Mucosa of rectum (tissue), 2 donors: ENCODE measurements around the gene ATXN1.

ENCODE experiments used
- H3K27ac ChIP-seq, 2 donors: one replicate each; pipeline ENCODE4 v1.7.0; 2013; ENCODE audit warnings: inconsistent platforms in 2 of 2, low read depth in 2 of 2, low read length in 2 of 2
- H3K27me3 ChIP-seq, 2 donors: one replicate each; pipeline ENCODE4 v1.7.0; 2013; ENCODE audit warnings: low read length in 2 of 2; ENCODE audit not compliant: control insufficient read depth in 2 of 2, insufficient read depth in 2 of 2
- H3K36me3 ChIP-seq, 2 donors: one replicate each; pipeline ENCODE4 v1.7.0; 2013; ENCODE audit warnings: low read length in 2 of 2; ENCODE audit not compliant: control insufficient read depth in 2 of 2, insufficient read depth in 2 of 2
- H3K4me1 ChIP-seq, 2 donors: one replicate each; pipeline ENCODE4 v1.7.0; 2013; ENCODE audit warnings: low read length in 2 of 2, mild to moderate bottlenecking in 1 of 2; ENCODE audit not compliant: control insufficient read depth in 2 of 2, insufficient read depth in 2 of 2
- H3K4me3 ChIP-seq, 2 donors: one replicate each; pipeline ENCODE4 v1.7.0; 2013; ENCODE audit warnings: low read length in 2 of 2
- H3K9ac ChIP-seq, 2 donors: one replicate each; pipeline ENCODE4 v1.7.0; 2013; ENCODE audit warnings: low read length in 2 of 2, low read depth in 1 of 2, mild to moderate bottlenecking in 1 of 2
- H3K9me3 ChIP-seq, 2 donors: one replicate each; pipeline ENCODE4 v1.7.0; 2013; ENCODE audit warnings: low read length in 2 of 2; ENCODE audit not compliant: control insufficient read depth in 2 of 2
- donor health status: healthy.
- donor health status: Normal muscosa, but diverticular disease.

The ATXN1 gene

DNA sequence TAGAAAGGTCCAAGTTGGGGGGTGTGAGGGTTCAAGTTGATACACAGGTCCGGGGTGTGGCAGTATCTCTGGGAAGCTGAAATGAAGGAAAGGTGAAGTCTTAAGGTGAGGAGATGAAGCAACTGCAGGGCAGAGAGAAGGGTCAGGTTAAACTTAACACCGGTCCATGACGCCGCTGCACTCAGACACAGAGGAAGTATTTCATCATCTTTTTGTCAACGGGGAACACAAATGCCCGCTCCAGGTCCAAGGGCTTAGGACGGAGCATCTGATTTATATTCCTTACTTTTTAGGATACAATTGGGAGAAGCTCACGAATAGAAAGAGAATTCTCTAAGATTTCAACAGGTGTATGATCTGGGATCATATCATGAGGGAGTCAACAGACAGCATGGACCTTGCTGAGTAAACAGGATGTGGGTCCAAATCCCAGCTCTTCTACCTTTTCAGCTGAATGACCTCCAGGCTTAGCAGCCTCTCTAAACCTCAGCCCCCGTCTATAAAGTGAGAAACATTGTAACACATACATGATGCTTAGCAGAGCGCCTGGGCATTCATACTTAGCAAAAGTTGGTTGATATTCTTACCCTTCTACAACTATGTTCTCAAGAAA lies 197.5 kb downstream of the ATXN1 start:
- no peak overlapping the region for H3K9ac ChIP-seq
- H3K27me3 ChIP-seq: no peaks in the 10 kb centered on the region
- no peak overlapping the region for H3K4me3 ChIP-seq
- no peak overlapping the region for H3K27ac ChIP-seq
- H3K36me3 ChIP-seq: no peaks in the 10 kb centered on the region
- H3K9me3 ChIP-seq: no peaks in the 10 kb centered on the region
- no peaks in the 10 kb centered on the region for H3K4me1 ChIP-seq

DNA sequence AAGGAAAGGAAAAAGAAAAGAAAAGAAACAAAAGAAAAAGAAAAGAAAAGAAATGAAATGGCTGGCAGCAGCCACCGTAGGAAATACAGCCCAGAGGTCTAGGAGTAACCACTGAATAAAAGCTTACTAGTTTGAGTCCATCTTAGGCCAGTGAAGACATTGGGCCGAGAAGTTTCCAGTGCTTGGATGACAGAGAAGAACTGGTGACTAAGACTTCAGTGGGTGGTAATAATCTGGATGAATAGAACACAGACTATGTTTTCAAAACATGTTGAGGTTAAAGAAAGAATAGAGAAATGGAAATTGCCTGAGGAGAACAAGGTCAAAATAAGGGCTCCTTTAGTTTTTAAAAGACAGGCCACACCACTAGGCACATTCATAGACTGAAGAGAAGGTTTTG lies 198.8 kb downstream of the ATXN1 start:
- no peak overlapping the region for H3K9ac ChIP-seq
- no peaks in the 10 kb centered on the region for H3K4me1 ChIP-seq
- no peak overlapping the region for H3K4me3 ChIP-seq
- H3K36me3 ChIP-seq: no peaks in the 10 kb centered on the region
- no peaks in the 10 kb centered on the region for H3K9me3 ChIP-seq
- no peaks in the 10 kb centered on the region for H3K27me3 ChIP-seq
- H3K27ac ChIP-seq: no peak overlapping the region

DNA sequence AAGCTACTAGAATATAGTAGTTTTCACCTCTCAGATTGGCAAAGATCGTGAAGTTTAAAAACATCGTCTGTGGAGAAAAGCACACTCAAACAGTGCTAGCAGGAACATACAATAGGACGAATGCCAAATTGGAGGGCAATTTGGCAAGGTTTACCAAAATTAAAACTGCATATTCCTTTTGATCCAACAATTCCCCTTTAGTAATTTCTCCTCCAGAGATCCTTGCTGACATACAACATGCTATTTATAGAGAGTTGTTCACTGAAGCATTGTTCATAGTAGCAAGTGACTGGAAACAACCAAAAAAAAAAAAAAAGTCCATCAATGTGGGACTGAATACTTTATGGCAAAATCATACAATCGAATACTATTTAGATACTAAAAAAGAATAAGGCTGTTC lies 202.2 kb downstream of the ATXN1 start:
- no peak overlapping the region for H3K27ac ChIP-seq
- no peaks in the 10 kb centered on the region for H3K9me3 ChIP-seq
- no peak overlapping the region for H3K4me3 ChIP-seq
- no peaks in the 10 kb centered on the region for H3K27me3 ChIP-seq
- H3K36me3 ChIP-seq: no peaks in the 10 kb centered on the region
- H3K4me1 ChIP-seq: no peaks in the 10 kb centered on the region
- H3K9ac ChIP-seq: no peak overlapping the region

DNA sequence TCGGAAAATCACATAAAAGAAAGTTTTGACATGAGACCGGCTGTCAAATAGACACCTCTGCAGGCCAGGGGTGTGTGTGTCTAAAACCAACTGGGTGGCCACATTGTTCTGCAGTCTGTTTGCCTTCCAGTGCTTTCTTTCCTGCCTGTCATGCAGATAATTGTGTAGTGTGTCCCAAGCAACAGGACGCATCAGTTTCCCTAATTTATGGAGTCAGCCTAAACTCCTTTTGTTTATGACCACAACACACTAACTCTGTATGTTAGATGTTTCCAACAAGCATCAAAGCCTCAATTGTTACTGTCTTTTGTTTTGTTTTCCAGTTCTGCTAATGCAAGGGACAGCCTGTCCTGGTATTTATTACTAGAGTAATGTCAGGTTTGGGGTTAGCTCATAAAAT lies 205.7 kb downstream of the ATXN1 start:
- Histone ChIP-seq H3K4me3 (no peak overlapping the region), H3K36me3 (no peaks in the 10 kb centered on the region), H3K27me3 (no peaks in the 10 kb centered on the region), H3K9ac (no peak overlapping the region), H3K4me1 (no peaks in the 10 kb centered on the region), H3K27ac (no peak overlapping the region), H3K9me3 (no peaks in the 10 kb centered on the region)

DNA sequence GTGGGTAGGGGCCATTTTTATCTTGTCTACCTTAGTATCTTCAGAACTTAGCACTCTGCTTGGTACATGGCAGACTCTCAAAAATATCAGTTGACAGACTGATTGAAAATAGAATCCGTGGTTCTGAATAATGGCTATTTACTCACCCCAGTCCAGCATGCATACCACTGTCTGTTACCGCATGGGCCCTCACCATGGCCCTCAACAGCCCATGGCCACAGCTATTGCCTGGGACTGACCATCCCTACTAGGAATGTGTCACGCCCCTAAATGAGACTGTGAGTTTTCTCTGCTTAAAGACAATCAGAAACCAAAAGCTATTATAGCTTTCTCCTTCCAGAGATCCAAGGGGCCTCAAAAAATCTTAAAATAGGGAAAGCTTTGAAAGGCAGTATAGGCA lies 207.7 kb downstream of the ATXN1 start:
- no peaks in the 10 kb centered on the region for H3K36me3 ChIP-seq
- H3K9me3 ChIP-seq: no peaks in the 10 kb centered on the region
- H3K4me1 ChIP-seq: no peaks in the 10 kb centered on the region
- H3K27ac ChIP-seq: no peak overlapping the region
- H3K9ac ChIP-seq: no peak overlapping the region
- H3K27me3 ChIP-seq: no peaks in the 10 kb centered on the region
- no peak overlapping the region for H3K4me3 ChIP-seq

DNA sequence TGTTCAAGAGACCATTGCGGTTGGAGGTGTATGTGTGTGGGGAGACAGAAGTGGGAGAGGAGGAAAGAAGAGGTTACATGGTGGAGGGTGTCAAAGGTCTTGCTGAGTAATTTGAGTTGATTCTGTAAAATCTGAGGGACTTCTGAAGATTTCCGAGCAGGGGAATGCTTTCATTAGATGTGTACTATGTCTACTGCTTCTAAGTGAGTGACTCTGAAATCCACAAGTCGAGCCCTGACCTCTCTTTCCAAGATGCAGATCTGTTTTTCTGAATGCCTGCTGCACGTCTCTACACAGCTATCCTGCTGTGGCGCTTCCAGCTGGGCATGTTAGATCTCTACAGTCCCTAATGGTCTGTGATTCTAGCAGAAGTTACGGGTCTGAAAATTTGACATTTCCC lies 209.8 kb downstream of the ATXN1 start:
- Histone ChIP-seq H3K4me1 (no peaks in the 10 kb centered on the region), H3K27ac (no peak overlapping the region), H3K4me3 (no peak overlapping the region), H3K9me3 (no peaks in the 10 kb centered on the region), H3K9ac (no peak overlapping the region), H3K36me3 (no peaks in the 10 kb centered on the region), H3K27me3 (no peaks in the 10 kb centered on the region)

DNA sequence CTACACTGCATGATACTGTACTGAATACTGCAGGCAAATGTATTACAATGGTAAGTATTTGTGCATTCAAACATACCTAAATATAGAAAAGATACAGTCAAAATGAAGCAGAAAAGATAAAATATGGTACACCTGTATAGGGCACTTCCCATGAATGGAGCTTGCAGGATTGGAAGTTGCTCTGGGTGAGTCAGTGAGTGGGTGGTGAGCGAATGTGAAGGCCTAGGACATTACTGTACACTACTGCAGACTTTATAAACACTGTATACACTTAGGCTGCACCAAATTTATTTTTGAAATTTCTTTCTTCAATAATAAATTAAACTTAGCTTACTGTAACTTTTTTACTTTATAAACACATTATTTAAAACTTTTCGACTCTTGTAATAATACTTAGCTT lies 213.1 kb downstream of the ATXN1 start:
- Histone ChIP-seq H3K27me3 (no peaks in the 10 kb centered on the region), H3K9ac (no peak overlapping the region), H3K4me1 (no peaks in the 10 kb centered on the region), H3K36me3 (peaks cover 0 to 5% of the 10 kb centered on the region in 2 donors), H3K27ac (no peak overlapping the region), H3K4me3 (no peak overlapping the region), H3K9me3 (no peaks in the 10 kb centered on the region)

DNA sequence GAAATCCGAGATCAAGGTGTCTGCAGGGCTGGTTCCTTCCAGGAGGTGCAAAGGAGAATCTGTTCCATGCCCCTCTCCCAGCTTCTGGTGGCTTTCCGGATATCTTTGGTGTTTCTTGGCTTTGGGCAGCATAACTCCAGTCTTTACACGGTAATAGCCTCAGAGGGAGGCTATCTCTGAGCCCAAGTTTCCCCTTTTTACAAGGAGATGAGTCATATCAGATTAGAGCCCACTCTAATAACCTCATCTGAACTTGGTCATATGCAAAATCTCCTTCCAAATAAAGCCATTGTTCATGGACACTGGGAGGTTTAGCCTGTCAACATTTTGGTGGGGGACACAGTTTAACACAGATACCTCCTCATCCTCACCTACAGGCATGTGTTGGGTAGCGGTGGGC lies 213.7 kb downstream of the ATXN1 start:
- no peak overlapping the region for H3K9ac ChIP-seq
- no peak overlapping the region for H3K27ac ChIP-seq
- no peak overlapping the region for H3K4me3 ChIP-seq
- no peaks in the 10 kb centered on the region for H3K27me3 ChIP-seq
- peaks cover 0 to 5% of the 10 kb centered on the region in 2 donors for H3K36me3 ChIP-seq
- H3K4me1 ChIP-seq: no peaks in the 10 kb centered on the region
- no peaks in the 10 kb centered on the region for H3K9me3 ChIP-seq

DNA sequence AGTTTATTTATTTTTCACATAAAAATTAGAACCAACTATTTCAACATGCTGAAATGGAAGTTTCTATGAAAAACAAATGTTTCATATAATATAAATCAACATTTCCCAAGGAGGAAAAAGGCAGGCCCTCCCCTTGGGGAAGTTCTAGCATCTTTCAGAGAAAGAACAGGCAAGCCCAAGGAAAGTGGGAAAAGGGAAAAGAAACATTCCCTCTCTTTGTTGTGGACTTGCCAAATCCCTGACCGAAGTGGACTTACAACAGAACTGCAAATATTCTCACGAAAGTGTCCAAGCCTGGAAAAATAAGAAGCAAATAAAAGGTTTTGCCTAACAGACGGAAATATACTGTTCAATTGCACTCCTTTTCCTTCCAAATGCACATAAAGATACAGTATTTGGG lies 214.4 kb downstream of the ATXN1 start:
- H3K4me3 ChIP-seq: no peak overlapping the region
- H3K36me3 ChIP-seq: peaks cover 0 to 5% of the 10 kb centered on the region in 2 donors
- H3K4me1 ChIP-seq: peaks cover 0 to under 1% of the 10 kb centered on the region in 2 donors
- H3K9ac ChIP-seq: no peak overlapping the region
- no peaks in the 10 kb centered on the region for H3K9me3 ChIP-seq
- H3K27me3 ChIP-seq: no peaks in the 10 kb centered on the region
- no peak overlapping the region for H3K27ac ChIP-seq

DNA sequence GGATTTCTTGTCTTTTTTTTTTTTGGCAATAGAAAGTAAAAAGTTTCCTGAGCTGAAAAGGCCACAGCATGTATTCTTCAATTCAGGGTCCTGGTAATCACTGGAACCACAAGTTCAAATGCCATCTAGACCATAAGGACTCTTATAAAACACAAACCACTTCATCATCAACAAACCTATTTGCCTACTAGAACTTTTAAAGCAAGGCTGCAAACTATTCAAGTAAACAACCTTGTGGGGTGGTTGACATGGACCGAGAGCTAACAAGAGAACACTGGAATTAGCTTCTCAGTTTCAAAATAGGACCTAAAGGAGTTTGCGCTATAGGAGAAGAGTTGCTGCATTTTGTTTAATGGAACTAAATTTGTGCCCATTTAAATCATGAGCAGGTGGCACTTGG lies 215.9 kb downstream of the ATXN1 start:
- Histone ChIP-seq H3K27me3 (no peaks in the 10 kb centered on the region), H3K4me1 (peaks cover 0 to 2% of the 10 kb centered on the region in 2 donors), H3K4me3 (no peak overlapping the region)

DNA sequence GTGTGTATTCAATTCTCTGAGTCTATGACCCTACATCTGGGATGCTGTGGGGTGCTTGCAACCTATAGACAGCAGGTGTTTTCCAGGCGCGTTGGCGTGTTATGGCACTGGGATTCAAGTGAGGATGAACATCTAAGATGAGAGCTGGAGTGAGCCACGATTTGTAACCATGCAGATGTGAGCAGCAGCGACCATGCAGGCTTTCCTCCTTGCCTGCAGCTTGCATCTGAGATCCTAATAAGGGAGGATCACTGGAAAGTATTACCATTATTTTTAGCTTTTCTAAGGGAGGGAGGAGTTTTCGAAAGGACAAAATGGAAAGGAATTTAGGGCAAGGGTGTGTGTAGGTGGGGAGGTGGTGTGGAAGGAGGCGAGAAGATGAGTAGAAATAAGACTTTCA lies 216.7 kb downstream of the ATXN1 start:
- peaks cover 0 to 2% of the 10 kb centered on the region in 2 donors for H3K4me1 ChIP-seq
- no peak overlapping the region for H3K4me3 ChIP-seq
- H3K36me3 ChIP-seq: peaks cover 0 to 5% of the 10 kb centered on the region in 2 donors
- H3K9ac ChIP-seq: no peak overlapping the region
- no peaks in the 10 kb centered on the region for H3K9me3 ChIP-seq
- H3K27me3 ChIP-seq: no peaks in the 10 kb centered on the region
- H3K27ac ChIP-seq: no peak overlapping the region

More for the DNA sequence above, 215.9 kb downstream of the ATXN1 start:
- H3K9ac ChIP-seq: no peak overlapping the region
- H3K9me3 ChIP-seq: no peaks in the 10 kb centered on the region
- peaks cover 0 to 5% of the 10 kb centered on the region in 2 donors for H3K36me3 ChIP-seq
- no peak overlapping the region for H3K27ac ChIP-seq
